ENCODE results near the gene TAF8. TPM values are rescaled to one million over a fixed set of nuclear protein-coding genes. Genes with fewer than 3 reads are reported as not detected.

Gene TAF8
- total RNA-seq, 4 donors from 2014 or later: 6.0 to 33.2 (median 10.8) TPM

- no peak overlapping the region for H3K4me3 ChIP-seq
- H3K27ac ChIP-seq: peak overlapping the region; percentile 82 to 93 (median 86)
- H3K27me3 ChIP-seq: no peaks in the 10 kb centered on the region
- WGBS, 2 donors: 68 to 78% methylated on average over 3 of the region's 3 CpGs
- intact Hi-C loops (cut with DNase I): no loop called here
- no peaks in the 10 kb centered on the region for H3K9me3 ChIP-seq
- DNase-seq: no peak
- H3K36me3 ChIP-seq: peaks cover 0 to 10% (median 0%) of the 10 kb centered on the region in 3 donors
- H3K4me1 ChIP-seq: peaks cover 28 to 91% (median 45%) of the 10 kb centered on the region in 3 donors
- TF ChIP-seq POLR2A (IDR thresholded peaks at IDR 0.05) (no peak), CTCF (IDR thresholded peaks at IDR 0.05) (no peak)
Observed at GRCh38 chr6:42117843-42118161, 67.5 kb downstream of the TAF8 start.

GRCh38 chr6:42118162-42119001 lies 68.1 kb downstream of the TAF8 start:
- DNase-seq: no peak
- intact Hi-C loops (cut with DNase I): no loop called here
- WGBS, 2 donors: 34 to 38% methylated on average over 8 of the region's 10 CpGs

GRCh38 chr6:42120895-42121865 lies 70.9 kb downstream of the TAF8 start:
- no peaks in the 10 kb centered on the region for H3K9me3 ChIP-seq
- H3K4me1 ChIP-seq: peaks cover 43 to 99% (median 59%) of the 10 kb centered on the region in 3 donors
- WGBS, 2 donors: 67 to 91% methylated on average over 4 to 8 of the region's 8 CpGs
- no peak for TF ChIP-seq POLR2A (IDR thresholded peaks at IDR 0.05)
- no peak for TF ChIP-seq CTCF (IDR thresholded peaks at IDR 0.05)
- no peaks in the 10 kb centered on the region for H3K27me3 ChIP-seq
- peak overlapping the region; percentile 76 to 93 (median 85) for H3K27ac ChIP-seq
- intact Hi-C loops (cut with DNase I): no loop called here
- H3K4me3 ChIP-seq: no peak overlapping the region
- peaks cover 0 to 28% (median 9%) of the 10 kb centered on the region in 3 donors for H3K36me3 ChIP-seq
- no peak for DNase-seq

More at GRCh38 chr6:42118162-42119001, 68.1 kb downstream of the TAF8 start:
- Histone ChIP-seq H3K9me3 (no peaks in the 10 kb centered on the region), H3K4me3 (no peak overlapping the region), H3K27ac (peak overlapping the region; percentile 82 to 93 (median 86)), H3K27me3 (no peaks in the 10 kb centered on the region), H3K4me1 (peaks cover 28 to 92% (median 45%) of the 10 kb centered on the region in 3 donors), H3K36me3 (peaks cover 0 to 6% (median 0%) of the 10 kb centered on the region in 3 donors)
- TF ChIP-seq CTCF (IDR thresholded peaks at IDR 0.05) (no peak), POLR2A (IDR thresholded peaks at IDR 0.05) (no peak)

- no peak for TF ChIP-seq CTCF (IDR thresholded peaks at IDR 0.05)
- TF ChIP-seq POLR2A (IDR thresholded peaks at IDR 0.05): no peak
- H3K4me3 ChIP-seq: no peak overlapping the region
- peaks cover 35 to 83% (median 52%) of the 10 kb centered on the region in 3 donors for H3K4me1 ChIP-seq
- 24 to 31% methylated on average over 7 to 8 of the region's 11 CpGs for WGBS, 2 donors
- DNase-seq: no peak
- intact Hi-C loops (cut with DNase I): no loop called here
- peaks cover 5 to 52% (median 9%) of the 10 kb centered on the region in 3 donors for H3K36me3 ChIP-seq
- H3K27me3 ChIP-seq: no peaks in the 10 kb centered on the region
- H3K9me3 ChIP-seq: no peaks in the 10 kb centered on the region
- peak overlapping the region; percentile 82 to 93 (median 91) for H3K27ac ChIP-seq
Observed at GRCh38 chr6:42123379-42124103, 73.2 kb downstream of the TAF8 start.

All from esophagus squamous epithelium (tissue), 5 donors.